GM19395 (cell line): ENCODE results near the gene TMX2.
A peak's percentile ranks its signal among the peaks of the same experiment; 100 is the strongest.

Experiments
- ATAC-seq: cut with Tn5 transposase; IDR thresholded peaks from one replicate; pipeline ENCODE4 v1.9.1; 2021; ENCODE audit warnings: mild to moderate bottlenecking, moderate library complexity; ENCODE audit not compliant: unreplicated experiment

TMX2 gene

DNA sequence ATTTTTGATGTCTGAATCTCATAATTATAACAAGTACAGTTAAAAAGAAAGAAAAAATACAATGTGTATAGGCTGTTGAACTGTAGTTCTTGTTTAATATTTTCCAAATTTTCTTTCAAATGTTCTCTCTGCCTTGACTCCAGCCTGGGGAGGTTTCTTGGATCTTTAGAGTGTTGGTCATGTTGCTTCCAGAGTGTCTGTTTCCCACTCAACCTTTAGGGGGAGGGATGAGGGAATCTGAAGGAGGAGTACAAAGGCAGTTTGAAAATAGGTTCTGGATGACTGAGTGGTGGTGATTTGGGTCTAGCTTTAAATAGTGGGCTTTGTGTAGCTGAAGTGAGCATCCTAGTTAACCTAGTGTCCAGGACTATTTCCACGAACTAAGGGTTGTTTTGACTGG, 51.2 kb downstream of the TMX2 start:
- ATAC-seq: no peak

DNA sequence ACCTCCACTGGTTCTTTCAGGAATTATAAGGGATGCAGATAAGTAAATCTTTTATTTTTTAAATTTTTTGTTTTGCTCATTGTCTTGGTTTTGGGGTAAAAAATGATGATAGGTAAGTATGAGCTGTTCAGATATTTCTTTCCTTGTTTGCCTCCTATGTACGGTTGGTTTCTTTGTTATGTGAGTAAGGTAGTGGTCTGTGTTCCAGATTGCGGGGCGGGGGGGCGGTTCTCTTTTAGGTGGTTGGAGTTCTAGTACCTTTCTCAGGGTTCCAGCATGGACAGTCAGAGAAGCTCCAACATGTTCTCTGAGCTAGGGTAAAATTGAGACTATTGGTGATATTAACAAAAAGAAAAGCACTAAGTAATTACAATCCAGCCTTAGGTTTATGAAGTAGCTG, 51.6 kb downstream of the TMX2 start:
- no peak for ATAC-seq

DNA sequence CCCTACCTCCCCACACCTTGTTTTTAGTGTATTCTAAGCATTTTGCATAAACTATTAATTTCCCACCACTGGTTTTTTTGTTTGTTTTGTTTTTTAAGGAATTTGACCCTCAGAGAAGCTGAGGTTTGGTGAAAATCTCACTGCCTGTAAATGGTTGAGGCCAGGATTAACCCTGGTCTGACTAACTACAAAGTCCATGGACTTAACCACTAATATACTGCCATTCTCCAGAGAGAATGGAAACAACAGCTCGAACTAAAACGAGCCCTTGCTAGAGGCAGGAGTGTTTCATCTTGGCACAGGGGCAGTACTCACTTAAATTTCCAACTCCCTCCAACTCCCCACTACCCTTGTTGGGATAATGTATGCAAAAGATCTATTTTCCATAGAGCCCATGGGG, 52.2 kb downstream of the TMX2 start:
- ATAC-seq: no peak

DNA sequence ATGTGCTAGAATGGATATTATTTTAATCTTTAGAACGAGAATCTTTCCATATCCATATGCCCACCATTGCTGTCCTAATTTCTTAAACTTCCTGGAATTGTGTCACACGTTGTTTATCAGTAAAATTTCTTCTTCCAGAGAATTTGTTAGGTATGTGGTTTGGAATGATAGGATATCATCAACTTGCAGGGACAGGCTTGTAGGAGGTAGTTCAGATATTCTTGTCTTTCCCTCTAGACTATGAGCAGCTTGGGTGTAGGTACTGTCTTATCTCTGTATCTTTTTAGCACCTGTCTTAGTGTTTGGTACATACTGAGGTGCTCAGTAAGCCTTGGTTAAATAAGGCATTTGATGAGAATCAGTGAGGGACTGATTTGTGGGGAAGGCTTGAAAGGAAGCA, 52.6 kb downstream of the TMX2 start:
- no peak for ATAC-seq

DNA sequence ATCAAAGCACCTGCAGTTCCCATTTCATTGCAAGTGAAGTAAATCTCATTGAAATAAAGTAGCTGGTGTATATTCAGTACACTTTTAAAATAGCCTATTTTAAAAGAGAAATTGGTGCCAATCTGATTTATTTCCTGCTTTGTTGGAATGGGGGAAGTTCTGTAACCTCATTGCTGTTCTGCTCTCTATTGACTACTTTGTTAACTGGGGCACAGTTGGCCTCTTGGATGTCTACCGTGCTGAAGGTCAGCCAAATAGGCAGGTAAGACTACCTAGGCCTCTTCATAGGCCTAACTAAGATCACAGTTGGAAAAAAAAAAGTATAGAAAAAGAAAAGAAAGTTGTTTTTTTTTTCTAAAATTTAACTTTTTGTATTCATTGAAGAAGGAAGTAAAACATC, 58.4 kb downstream of the TMX2 start:
- no peak for ATAC-seq

DNA sequence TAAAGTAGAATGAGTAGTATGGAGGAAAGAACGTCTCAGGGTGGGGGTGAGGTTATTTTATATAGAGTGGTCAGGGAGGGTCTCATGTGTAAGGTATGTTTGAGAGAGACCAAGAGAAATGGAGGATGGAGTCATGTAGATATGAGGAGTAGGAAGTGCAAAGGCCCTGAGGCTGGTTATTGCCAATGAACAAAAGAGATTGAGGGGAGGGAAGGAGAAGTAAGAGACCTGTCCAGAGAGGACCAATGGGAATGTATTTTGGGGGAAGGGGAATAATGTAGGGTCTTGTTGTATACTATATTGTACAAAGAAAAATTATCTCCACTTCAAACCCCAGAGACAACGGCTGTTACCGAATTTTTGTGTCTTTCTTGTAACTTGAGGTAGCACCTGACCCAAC, 59.0 kb downstream of the TMX2 start:
- no peak for ATAC-seq

DNA sequence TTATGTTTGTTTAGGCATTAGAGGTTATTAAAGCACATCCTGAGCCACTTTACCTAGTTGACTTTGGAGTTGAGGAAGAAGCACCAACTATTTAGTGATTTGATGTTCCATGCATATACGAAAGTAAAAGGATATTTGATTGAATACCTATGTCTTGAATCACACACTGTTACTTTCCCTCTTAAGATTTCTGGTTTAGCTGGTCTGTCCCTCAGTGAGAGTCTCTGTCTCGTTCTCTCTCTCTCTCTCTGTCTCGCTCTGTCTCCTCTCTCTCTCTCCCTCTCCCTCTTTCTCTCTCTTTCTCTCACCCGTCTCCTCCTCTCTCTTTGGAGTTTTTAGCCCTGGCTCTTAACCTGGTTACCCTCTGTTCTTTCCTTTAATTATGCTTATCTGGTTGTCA, 60.2 kb downstream of the TMX2 start:
- ATAC-seq: no peak

DNA sequence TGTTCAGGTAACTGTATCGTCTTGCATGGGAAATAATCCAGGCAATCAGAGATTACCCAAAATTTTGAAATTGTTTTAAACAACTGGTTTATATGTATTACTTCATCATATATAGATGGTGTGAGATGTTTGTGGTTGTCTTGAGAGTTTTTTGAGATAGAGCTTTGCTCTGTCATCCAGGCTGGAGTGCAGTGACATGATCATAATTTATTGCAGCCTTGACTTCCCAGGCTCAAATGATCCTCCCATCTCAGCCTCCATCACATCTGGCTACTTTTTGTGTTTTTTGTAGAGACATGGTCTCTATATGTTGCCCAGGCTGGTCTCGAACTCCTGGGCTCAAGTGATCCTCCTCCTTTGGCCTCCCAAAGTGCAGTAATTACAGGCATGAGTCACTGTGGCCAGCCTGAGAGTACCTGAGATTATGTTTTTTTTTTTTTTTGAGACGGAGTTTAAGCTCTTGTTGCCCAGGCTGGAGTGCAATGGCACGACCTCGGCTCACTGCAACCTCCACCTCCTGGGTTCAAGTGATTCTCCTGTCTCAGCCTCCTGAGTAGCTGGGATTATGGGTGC, 60.7 kb downstream of the TMX2 start:
- ATAC-seq: no peak

DNA sequence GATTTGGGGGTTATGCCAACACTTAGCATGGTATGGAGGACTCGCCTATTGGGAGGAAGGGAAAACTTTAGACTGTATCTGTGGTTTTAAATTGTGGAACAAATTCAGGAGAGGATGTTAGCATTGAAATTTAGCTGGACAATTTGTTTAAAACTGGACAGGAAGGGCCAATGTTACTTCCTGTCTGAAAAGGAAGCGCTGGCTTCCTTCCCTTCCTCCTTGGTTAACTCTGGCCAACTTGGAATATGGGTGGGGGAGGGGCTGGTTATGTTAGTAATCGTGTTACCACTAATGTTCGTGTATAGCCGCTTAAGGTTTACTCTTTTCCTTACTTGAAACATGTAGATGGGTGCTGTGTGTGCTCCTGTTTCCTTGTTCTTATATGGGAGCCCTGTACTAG, 63.1 kb downstream of the TMX2 start:
- no peak for ATAC-seq

DNA sequence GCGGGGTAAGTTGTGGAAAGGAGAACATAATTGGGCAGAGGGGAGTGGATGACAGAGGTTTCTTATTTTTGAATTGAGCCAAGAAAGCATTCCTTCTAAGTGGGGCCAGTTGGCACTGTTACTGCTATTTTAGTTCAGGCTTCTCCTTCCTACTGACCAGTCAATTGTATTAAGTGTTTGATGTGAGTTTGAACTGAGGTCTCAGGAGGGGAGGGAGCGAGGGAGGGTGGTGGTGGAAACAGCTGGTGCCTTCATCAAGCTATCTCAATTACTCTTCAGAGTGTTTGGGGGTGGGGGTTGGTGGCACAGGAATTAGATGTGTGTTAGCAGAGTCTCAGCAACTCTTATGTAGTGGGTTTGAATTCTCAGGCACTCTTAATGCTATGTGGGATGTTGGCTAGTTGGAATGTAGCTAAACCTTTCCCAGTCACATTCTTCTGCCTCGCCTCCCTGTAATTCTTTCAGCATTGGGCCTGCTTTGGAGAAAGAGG, 63.7 kb downstream of the TMX2 start:
- ATAC-seq: no peak

DNA sequence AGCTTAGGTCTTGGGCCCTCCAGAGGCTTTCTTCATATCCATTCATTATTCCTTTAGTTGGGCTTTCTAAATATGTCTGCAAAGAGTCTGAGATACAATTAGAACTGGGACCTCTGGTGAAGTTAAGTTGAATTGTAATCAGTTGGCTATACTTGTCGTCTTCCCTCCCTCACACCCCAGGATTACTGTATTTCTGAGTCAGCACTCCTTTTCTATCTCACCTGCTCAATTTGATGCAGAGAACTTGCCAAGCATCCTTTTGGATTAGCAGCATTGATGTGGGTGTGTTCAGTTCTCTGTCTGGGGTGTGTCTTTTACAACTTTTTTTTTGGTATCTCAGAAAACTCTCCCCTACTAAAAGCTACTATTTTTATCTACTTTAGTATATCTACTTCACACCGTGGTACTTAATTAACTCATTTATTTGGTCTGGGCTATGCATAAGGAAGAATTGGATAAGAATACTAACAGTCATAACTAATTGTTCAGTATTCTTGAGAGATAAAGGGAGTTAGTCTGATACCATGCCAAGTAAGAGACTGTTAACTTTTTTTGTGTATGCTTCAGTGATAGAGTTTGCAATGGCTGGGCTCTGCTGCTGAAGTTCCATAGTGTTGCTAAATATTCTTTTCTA, 64.3 kb downstream of the TMX2 start:
- no peak for ATAC-seq

DNA sequence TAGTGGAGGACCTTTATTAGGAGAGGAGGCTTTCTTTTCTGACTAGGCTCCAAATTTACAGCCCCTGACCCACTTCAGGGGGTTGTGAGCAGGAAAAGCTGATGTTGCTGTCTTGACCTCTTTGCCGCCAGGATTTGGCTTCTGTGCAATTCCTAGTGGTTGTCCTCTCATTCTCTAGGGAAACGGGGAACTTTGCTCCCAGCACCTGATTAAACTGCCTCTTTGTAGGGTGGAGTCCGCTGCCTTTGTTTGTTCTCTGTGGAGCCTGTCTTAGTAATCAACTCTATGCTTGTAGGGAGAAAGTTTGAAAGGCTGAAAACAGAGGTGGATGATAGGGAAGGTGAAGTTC, 65.5 kb downstream of the TMX2 start:
- no peak for ATAC-seq

DNA sequence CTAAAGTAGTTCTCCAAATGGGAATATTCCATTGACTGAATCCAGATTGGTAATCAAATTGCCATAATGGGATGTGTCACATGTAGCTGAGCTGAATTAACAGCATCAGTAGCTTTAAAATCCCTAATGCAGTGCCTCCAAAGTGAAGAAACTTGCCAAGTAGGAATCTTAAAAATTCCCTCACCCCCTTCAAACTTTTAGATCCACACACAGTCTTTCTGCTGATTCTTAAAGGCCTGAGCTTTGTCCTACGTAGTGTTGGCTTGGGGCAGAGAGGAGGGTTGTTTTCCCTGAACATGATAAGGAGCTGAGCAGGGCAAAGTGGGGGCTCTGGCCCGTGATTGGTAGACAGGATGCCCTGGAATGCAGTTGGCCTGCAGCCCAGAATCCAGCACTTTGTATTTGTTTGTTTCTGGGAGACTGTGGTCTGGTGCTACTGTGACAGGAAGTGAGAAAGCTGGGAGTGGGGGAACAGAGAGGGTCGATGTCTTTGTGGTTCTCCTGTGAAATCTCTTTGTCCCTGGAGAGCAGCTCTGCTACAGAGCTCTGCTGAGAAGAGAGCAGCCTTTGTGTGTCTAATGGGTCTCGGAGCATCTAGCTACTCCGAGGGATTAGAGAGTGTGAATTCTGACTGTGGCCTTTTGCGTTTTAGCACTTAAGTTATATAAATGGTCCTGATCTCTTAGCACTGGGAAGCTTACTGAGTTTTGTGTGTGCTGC, 66.1 kb downstream of the TMX2 start:
- no peak for ATAC-seq

DNA sequence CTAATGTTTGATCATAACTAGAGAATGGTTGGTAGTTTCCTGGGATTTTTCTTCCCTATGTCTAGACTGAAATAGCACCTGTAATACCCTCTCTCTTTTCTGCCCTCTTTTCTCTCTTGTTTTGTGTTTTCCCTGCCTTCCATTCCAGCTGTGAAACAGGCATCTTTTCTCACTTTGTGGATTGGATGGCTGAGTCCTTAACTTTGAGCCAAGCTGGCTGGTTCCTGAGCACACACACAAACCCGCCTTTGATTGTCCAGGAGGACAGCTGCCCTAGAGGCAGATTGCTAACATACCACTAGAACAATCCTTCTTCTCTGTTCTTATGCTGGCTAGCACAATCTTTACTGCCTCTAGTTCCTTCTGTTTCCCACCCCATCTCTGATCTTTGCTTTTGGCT, 66.9 kb downstream of the TMX2 start:
- ATAC-seq: no peak

DNA sequence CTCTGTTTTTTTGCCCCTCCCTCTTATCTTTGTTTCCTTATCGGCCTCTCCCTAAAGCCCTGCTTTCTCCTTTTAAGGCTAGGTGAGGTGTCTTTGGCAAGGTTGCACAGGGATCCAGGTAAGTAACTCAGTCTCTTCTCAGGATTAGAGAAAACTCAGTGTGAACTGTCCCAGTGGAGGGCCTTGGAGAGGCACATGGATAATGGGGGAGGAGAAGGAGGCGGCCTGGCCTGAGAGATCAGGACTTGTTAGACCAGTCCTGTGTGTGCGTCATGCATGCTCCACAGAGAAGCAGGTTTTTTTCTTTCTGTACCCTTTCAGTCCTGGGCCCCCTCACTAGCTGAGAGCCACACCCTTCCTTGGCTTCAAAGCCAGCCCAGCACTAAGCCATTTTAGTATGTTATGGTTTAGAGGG, 69.1 kb downstream of the TMX2 start:
- ATAC-seq: no peak

DNA sequence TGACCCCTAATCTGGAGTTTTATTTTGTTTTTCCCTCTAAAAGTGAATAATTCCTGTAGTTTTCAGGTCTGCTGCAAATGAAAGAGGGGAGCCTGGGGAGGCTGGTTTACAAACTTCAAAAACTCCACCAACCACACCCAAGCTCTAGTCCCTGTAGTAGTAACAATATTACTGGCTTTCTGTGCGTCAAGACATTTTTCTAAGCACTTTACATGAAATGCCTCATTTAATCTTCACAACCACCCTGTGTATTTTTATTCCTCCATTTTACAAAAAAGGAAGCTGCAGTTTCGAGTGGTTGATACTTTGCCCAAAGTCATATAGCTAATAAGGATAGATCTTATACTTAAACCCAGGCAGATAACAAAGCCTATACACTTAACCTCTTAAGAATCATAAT, 72.7 kb downstream of the TMX2 start:
- ATAC-seq: peak; percentile 63

DNA sequence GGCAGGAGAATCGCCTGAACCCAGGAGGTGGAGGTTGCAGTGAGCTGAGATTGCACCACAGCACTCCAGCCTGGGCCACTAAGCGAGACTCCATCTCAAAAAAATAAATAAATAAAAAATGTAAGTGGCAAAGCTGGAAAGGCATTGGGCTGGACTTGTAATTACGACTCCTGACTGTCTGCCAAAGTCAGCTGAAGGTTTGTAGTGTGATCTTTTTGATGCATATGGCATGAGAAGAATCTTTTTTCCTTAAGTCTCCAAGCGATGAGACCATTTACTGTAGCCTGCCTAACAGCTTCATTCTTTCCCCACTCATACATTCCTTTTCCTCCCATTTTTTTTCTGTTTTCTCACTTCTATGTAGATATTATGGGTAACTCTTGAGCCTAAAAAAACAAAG, 74.0 kb downstream of the TMX2 start:
- ATAC-seq: no peak

DNA sequence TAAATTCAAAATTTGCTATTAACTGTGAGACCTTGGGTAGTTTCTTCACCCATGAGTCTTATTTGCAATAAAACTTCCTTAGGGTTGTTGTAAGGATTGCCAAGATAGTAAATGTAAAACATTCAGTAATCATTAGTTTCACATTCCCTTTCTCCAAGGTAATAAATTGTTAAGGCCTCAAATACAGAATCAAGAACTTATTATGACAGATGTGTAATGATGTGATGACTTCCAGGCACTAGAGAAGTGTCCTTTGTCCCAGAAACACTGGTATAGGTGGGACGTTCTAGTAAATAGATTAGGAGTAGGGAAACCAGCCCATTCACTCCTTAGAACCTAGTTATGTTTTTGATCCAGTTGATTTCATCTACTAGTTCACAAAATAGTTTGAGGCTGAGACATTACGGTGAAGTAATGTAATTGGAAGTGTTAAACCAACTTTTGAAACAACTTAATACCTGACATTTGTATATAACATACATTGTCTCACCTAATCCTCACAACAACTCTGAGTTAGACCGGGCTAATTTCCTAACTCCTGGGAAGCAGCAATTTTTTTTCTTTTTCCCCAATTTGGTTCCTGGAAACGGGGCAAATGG, 74.7 kb downstream of the TMX2 start:
- ATAC-seq: no peak

DNA sequence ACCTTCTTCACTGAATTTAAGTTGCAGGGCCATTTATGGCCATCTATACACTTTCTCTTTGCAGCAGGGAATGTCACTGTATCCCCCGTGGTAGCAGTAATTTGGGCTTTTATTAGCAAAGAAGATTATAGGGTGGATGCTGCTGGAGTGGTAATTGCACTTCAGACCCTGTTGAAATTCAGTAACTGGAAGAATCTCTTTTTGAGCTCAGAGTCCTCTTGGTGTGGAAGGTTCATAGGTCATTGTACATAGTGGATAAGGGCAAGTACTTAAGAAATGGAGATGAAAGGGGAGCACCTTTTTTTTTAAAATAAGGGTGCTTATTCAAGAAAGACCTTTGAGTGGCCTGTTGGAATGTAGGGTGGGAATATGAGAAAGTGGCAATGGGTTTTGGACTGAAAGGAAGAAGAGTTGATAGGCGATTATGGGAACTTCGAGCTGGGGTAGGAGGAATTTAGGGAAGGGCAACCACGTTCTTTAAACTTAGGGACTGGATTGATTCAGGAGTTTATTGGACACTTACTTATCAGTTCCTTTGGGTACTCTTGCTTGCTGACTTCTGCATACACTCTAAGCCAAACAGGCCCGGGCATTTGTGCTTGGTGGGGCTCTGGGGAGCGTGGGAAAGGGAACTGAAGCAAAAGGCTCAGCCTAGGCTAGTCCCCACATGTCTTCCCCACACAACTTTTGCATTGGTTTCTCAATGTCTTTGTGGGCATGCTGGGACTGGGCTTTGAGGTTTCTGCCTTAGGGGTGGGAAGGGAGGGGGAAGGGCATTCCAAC, 75.7 kb downstream of the TMX2 start:
- no peak for ATAC-seq

DNA sequence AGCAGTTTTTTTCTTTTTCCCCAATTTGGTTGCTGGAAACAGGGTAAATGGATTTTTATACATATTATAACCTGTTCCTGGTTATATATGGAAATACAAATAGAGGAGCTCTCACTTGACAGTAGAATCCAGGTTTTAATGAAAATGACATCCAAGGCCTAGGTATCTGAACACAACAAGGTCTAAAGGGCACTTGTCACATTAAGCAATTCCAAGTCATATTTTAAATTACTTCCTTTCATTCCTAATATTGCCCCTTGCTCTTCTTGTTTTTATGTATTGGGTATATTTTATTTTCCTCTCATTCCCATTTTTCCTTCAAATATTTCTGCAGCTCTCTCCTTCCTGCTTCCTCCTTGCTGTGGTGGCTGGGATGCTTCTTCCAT, 76.3 kb downstream of the TMX2 start:
- no peak for ATAC-seq
